Muscle layer of duodenum (tissue), 2 donors: ENCODE results near the gene TMEM234.
"Not testable (repeated sequence)": the region's sequence is repeated elsewhere in the genome, so short reads cannot be mapped to it uniquely, and the experiment has no call there.

Source experiments
- H3K27ac ChIP-seq: one replicate; pipeline ENCODE4 v1.7.0; 2013; ENCODE audit warnings: mild to moderate bottlenecking, low read length
- H3K27me3 ChIP-seq: one replicate; pipeline ENCODE4 v1.7.0; 2013; ENCODE audit warnings: low read depth, mild to moderate bottlenecking, control low read depth, low read length
- H3K36me3 ChIP-seq, 2 donors: one replicate each; pipeline ENCODE4 v1.7.0; 2013; ENCODE audit warnings: low read length in 2 of 2, control low read depth in 1 of 2, mild to moderate bottlenecking in 1 of 2; ENCODE audit not compliant: insufficient read depth in 2 of 2, control insufficient read depth in 1 of 2
- H3K4me1 ChIP-seq, 2 donors: one replicate each; pipeline ENCODE4 v1.7.0; 2013; ENCODE audit warnings: low read length in 2 of 2, mild to moderate bottlenecking in 2 of 2, control low read depth in 1 of 2, moderate library complexity in 1 of 2; ENCODE audit not compliant: insufficient read depth in 2 of 2, control insufficient read depth in 1 of 2
- H3K4me3 ChIP-seq, 2 donors: one replicate each; pipeline ENCODE4 v1.7.0; 2013; ENCODE audit warnings: low read length in 2 of 2, low read depth in 1 of 2, mild to moderate bottlenecking in 1 of 2
- H3K9me3 ChIP-seq, 2 donors: one replicate each; pipeline ENCODE4 v1.7.0; 2013; ENCODE audit warnings: low read length in 2 of 2, control low read depth in 1 of 2, mild to moderate bottlenecking in 1 of 2; ENCODE audit not compliant: control insufficient read depth in 1 of 2
- donor health status: healthy.

Gene TMEM234

DNA sequence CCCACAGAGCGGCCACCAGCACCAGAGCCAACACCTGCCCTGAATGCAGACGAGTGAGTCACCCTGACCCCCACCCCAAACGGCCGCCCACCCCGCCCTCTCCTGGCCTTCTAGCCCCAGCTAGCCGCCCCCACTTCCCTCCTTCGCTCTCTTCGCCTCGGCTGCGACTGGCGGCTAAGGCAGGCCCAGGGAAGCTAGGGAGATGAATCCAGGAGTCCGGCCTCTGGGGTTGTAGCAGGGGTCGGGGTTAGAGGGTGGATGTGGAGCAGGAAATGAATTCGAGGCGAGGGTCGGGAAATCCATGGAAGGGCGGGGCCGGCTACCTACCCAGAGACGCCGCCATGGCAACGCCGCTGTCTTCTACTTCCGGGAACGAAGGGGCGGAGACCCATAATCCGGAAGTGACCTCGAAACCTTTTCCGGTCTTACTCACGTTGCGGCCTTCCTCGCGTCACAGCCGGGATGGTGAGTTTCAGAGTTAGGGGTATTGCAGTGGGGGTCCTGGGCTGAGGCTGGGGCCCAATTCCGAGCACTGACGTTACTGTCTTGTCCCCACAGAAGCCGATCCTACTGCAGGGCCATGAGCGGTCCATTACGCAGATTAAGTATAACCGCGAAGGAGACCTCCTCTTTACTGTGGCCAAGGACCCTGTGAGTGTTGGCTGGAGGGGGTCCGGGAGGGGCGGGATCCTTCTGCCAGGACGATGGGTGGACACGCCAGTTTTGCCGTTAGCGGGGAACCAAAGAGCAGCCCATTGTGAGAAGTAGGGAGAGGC lies at the start of gene TMEM234, which contains the start of gene EIF3I:
Gene TMEM234 (minus strand): TSS at position 374 of the 776 bp plus-strand sequence. CDS start 31 bp downstream, at position 343.
Gene EIF3I (plus strand): TSS at position 428 of the 776 bp plus-strand sequence. CDS start 35 bp downstream, at position 463.
- Histone ChIP-seq H3K4me1 (peaks cover 16 to 27% of the 10 kb centered on the region in 2 donors), H3K27ac (peak within 1 kb of the TSS; percentile 100), H3K36me3 (peaks cover 18 to 28% of the 10 kb centered on the region in 2 donors), H3K27me3 (no peaks in the 10 kb centered on the region), H3K9me3 (no peaks in the 10 kb centered on the region), H3K4me3 (peak within 1 kb of the TSS; percentile 68 to 98)

DNA sequence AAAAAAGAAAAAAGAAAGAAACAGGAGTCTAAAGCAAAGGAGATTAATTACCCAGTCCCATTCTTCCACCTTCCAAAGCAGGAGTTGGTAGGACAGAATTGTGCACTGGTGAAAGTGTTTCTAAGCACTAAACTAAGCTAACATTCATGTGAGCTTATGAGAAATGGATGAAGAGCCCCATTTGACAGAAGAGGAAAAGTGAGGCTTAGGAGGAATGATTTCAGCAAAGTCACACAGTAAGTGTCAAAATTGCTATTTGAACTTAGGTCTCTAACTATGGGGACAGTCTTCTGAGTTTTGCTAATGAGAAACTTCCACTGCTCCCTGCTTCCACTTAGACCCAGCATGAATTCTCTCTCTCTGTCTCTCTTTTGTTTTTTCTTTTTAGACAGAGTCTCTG lies 47.6 kb upstream of the TMEM234 start:
- no peaks in the 10 kb centered on the region for H3K9me3 ChIP-seq
- H3K4me3 ChIP-seq = no peak overlapping the region
- no peaks in the 10 kb centered on the region for H3K36me3 ChIP-seq
- H3K4me1 ChIP-seq = no peaks in the 10 kb centered on the region
- H3K27ac ChIP-seq = no peak overlapping the region
- no peaks in the 10 kb centered on the region for H3K27me3 ChIP-seq

DNA sequence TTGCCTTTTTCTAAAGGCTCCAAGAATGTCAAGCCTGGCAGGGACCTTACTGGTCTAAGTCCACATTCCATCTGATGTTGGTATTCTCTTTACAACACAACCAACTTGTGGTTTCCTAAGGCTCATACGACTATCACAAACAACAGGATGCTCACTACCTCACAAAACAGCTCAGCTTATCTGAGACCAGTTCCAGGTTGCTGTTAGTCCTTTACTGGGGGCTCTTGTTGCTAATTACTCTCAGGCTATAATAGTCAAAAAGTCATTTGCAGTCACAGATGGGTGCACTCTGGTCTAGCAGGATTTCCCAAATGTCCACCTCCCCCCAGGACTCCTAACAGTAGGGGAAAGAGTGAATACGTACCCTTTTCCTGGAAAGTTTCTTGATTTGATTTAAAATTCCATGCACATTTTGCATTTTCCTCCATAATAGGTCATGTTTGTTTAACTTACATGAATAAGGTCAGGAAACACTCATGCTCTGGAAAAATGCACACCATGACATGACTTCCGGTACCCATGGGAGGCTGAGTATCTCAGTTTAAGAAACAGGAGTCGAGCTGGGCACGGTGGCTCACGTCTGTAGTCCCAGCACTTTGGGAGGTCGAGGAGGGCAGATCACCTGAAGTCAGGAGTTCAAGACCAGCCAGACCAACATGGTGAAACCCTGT lies 44.9 kb upstream of the TMEM234 start:
- H3K27ac ChIP-seq = no peak overlapping the region
- H3K9me3 ChIP-seq = no peaks in the 10 kb centered on the region
- no peak overlapping the region for H3K4me3 ChIP-seq
- H3K4me1 ChIP-seq = no peaks in the 10 kb centered on the region
- no peaks in the 10 kb centered on the region for H3K27me3 ChIP-seq
- no peaks in the 10 kb centered on the region for H3K36me3 ChIP-seq

DNA sequence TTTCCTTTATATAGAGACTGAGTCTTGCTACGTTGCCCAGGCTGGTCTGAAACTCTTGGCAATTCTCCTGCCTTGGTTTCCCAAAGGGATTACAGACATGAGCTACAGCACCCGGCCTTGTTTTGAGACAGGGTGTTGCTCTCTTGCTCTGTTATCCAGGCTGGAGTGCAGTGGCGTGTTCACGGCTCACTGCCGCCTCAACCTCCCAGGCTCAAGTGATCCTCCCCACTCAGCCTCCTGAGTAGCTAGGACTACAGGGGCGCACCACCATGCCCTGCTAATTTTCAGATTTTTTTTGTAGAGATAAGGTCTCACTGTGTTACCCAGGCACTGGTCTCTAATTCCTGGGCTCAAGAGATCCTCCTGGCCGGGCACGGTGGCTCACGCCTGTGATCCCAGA lies 43.7 kb upstream of the TMEM234 start:
- Histone ChIP-seq H3K27ac (no peak overlapping the region), H3K9me3 (no peaks in the 10 kb centered on the region), H3K27me3 (no peaks in the 10 kb centered on the region), H3K4me3 (no peak overlapping the region), H3K36me3 (no peaks in the 10 kb centered on the region), H3K4me1 (no peaks in the 10 kb centered on the region)

DNA sequence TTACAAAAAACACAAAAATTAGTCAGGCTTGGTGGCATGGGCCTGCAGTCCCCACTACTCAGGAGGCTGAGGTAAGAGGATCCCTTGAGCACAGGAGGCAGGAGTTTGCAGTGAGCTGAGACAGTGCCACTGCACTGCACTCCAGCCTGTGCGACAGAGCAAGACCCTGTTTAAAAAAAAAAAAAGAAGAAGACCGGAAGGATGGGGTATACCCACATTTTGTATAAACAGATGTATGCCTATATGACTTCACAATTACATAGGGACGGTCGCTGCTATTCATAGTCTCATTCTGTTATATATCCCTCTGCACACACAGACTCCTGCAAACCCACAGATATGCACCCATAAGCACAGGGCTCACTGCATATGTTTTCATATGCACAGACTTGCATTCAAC lies 41.6 kb upstream of the TMEM234 start:
- Histone ChIP-seq H3K4me1 (no peaks in the 10 kb centered on the region), H3K27ac (no peak overlapping the region), H3K27me3 (no peaks in the 10 kb centered on the region), H3K36me3 (no peaks in the 10 kb centered on the region), H3K4me3 (no peak overlapping the region), H3K9me3 (no peaks in the 10 kb centered on the region)

DNA sequence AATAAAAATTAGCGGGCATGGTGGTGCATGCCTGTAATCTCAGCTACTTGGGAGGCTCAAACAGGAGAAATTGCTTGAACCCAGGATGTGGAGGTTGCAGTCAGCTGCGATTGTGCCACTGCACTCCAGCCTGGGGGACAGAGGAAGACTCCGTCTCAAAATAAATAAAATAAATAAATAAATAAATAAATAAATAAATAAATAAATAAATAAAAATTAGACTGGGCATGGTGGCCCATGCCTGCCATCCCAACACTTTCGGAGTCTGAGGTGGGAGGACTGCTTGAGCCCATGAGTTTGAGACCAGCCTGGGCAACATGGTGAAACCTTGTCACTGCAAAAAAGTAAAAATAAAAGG lies 41.1 kb upstream of the TMEM234 start:
- not testable (repeated sequence) for H3K4me1 ChIP-seq, H3K27ac ChIP-seq, H3K27me3 ChIP-seq, H3K4me3 ChIP-seq, H3K36me3 ChIP-seq, H3K9me3 ChIP-seq

DNA sequence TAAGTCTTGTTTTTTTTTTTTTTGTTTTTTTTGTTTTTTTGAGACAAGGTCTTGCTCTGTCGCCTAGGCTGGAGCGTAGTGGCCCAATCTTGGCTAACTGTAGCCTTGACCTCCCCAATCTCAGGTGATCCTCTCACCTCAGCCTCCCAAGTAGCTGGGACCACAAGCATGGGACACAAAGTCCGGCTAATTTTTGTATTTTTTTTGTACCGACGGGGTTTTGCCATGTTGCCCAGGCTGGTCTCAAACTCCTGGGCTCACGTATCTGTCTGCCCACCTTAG lies 35.0 kb upstream of the TMEM234 start:
- H3K9me3 ChIP-seq = no peaks in the 10 kb centered on the region
- H3K4me1 ChIP-seq = no peaks in the 10 kb centered on the region
- H3K27ac ChIP-seq = no peak overlapping the region

DNA sequence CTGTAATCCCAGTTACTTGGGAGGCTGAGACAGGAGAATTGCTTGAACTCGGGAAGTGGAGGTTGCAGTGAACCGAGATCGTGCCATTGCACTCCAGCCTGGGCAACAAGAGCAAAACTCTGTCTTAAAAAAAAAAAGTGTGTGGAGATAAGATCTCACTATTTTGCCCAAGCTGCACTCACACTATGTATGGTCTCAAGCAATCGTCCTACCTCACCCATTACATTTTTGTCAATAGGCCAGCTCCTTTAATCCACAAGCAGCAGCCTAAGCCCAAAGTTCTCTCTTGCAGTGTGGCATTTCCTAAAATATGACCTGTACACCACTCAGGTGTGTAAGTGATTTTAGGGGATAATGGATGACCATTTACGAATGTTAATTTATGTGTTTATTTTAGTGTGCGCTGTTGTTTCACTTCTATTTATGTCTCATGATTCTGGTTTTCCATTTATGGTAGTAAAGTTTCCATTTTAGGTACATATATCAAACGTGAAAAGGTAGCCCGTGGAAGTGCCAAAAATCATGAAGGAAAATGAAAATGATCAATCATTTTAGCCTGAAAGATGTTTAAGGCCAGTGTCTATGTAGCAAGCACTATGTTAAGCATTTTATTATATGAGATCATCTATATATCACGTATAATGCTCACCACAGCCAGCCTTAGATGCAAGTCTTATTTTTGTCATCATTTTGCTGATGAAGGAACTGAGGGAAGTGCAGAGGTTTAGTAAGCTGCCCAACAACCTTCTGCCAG lies 34.5 kb upstream of the TMEM234 start:
- H3K9me3 ChIP-seq = no peaks in the 10 kb centered on the region
- H3K27me3 ChIP-seq = no peaks in the 10 kb centered on the region
- H3K36me3 ChIP-seq = no peaks in the 10 kb centered on the region
- H3K27ac ChIP-seq = no peak overlapping the region
- no peaks in the 10 kb centered on the region for H3K4me1 ChIP-seq
- no peak overlapping the region for H3K4me3 ChIP-seq

More for the DNA sequence above, 35.0 kb upstream of the TMEM234 start:
- Histone ChIP-seq H3K36me3 (no peaks in the 10 kb centered on the region), H3K4me3 (no peak overlapping the region), H3K27me3 (no peaks in the 10 kb centered on the region)

DNA sequence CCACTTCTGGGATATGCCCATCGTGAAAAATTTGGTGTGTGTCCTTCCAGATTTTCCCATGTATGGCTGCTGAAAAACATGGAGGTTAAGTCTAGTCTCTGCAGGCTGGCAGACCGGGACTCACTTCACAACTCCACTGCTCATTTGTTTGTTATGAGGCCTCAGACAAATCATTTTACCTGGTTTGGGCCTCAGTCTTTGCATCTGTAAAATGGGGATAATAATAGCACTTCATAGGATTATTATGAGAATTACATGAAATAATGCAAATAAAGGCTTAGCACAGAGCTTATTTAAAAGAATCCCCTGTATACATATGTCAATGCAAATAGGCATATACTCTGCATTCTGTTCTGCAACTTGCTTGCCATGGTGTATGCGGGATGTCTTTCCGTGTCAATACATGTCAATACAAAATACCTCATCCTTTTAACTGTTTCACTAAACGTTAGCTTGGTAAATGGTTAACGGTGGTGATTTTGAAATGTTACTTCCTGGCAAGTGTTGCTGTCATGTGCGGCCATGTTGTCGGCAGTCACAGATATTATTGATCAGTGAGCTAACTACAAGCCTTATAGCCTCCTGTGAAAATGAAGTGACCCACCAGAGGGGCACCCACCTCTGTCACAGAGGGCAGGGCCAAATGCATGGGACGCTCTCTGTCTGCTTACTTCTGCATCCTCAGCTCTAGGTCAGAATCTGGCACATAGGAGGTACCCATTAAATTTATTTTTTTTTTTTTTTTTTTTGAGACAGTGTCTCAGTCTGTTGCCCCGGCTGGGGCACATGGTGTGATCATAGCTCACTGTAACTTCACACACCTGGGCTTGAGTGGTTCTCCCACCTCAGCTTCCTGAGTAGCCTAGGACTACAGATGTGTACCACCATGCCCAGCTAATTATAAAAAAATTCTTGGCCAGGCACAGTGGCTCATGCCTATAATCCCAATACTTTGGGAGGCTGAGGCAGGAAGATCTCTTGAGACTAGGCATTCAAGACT lies 33.2 kb upstream of the TMEM234 start:
- H3K9me3 ChIP-seq = no peaks in the 10 kb centered on the region
- no peaks in the 10 kb centered on the region for H3K4me1 ChIP-seq
- H3K4me3 ChIP-seq = no peak overlapping the region
- no peak overlapping the region for H3K27ac ChIP-seq
- no peaks in the 10 kb centered on the region for H3K36me3 ChIP-seq
- no peaks in the 10 kb centered on the region for H3K27me3 ChIP-seq

DNA sequence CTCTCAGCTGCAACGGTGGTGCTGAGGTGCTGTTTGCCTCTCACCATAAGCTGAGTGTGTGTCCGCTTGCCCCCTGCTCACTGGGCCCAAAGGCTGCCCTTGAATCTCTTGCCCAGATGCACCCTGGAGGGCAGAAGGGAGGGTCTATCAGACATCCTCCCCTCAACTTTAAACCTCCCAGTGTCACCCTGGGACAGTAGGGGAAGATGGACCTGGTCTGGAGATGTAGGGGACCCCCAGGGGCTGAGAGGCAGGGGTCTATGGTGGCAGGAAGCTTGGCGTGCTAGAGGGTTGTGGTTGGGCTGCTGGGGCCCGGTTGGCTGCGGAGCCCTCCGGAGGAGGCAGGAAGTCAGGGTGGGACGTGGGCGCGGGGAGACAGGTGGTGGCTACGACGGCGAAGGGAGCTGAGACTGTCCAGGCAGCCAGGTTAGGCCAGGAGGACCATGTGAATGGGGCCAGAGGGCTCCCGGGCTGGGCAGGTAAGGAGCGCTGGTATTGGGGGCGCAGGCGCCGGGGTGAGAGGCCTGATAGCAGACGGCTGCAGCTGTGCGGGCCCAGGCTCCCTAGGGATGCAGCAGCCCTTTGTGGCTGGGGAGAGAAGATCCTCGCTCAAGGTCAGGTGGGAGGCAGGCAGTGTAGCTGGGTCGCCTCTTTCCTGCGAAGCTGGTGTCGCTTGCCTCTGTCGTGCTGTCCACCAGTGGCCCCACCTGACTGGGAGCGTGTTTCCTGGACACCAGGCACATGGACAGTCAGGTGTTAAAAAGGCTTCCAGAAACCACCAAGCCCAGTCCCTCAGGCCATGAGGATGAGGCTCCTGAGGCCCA lies 29.0 kb upstream of the TMEM234 start, which contains the start of gene LCK:
Gene LCK (plus strand): TSS at position 373 of the 824 bp plus-strand sequence. CDS start 23,065 bp downstream, outside the sequence.
- no peaks in the 10 kb centered on the region for H3K36me3 ChIP-seq
- H3K4me1 ChIP-seq = peaks cover 5 to 12% of the 10 kb centered on the region in 2 donors
- peak within 1 kb of the TSS; percentile 45 for H3K27ac ChIP-seq
- H3K9me3 ChIP-seq = no peaks in the 10 kb centered on the region
- no peaks in the 10 kb centered on the region for H3K27me3 ChIP-seq
- peak within 1 kb of the TSS in 1 of 2 donors; percentile 8 for H3K4me3 ChIP-seq
